NT2/D1 (cell line): ENCODE data around the gene ARVCF.

Experiments used
- SUZ12 ChIP-seq: IDR thresholded peaks from 2 replicates; pipeline ENCODE4 v1.6.1; 2011; ENCODE audit not compliant: insufficient read length, insufficient read depth; ENCODE audit errors: extremely low read depth
- YY1 ChIP-seq: IDR thresholded peaks from 2 replicates; pipeline ENCODE4 v1.6.1; 2011; ENCODE audit not compliant: insufficient read length, insufficient read depth
- ZNF274 ChIP-seq: IDR thresholded peaks from 2 replicates; pipeline ENCODE4 v1.6.1; 2011; ENCODE audit warnings: mild to moderate bottlenecking, low read depth, low read length

GRCh38 chr22:20038574-20038973 lies 22.0 kb upstream of the ARVCF start:
- no peak for TF ChIP-seq ZNF274
- TF ChIP-seq YY1 = no peak
- TF ChIP-seq SUZ12 = no peak
